Fibroblast of upper back skin (primary cell): ENCODE data around the gene PAQR9.

ENCODE experiments used
- DNase-seq: peaks from one replicate; pipeline ENCODE4 v3.0.0-alpha.2; 2013

Gene PAQR9

GRCh38 chr3:142981108-142981507 is 17.6 kb upstream of the PAQR9 start:
- DNase-seq = no peak

- no peak for DNase-seq
Observed at GRCh38 chr3:142977399-142977728, 13.9 kb upstream of the PAQR9 start.

GRCh38 chr3:142976621-142977398 is 13.3 kb upstream of the PAQR9 start:
- peak; percentile 90 for DNase-seq

- DNase-seq = no peak
Observed at GRCh38 chr3:142975316-142975995, 12.0 kb upstream of the PAQR9 start.

- DNase-seq = no peak
Observed at GRCh38 chr3:142973217-142974009, 9.9 kb upstream of the PAQR9 start.

- no peak for DNase-seq
Observed at GRCh38 chr3:142972092-142972753, 8.7 kb upstream of the PAQR9 start.

- DNase-seq = no peak
Observed at GRCh38 chr3:142971431-142971830, 8.0 kb upstream of the PAQR9 start.

- DNase-seq = no peak
Observed at GRCh38 chr3:142968319-142969025, 5.0 kb upstream of the PAQR9 start.

- DNase-seq = no peak
Observed at GRCh38 chr3:142966808-142967207, 3.3 kb upstream of the PAQR9 start.

- no peak for DNase-seq
Observed at GRCh38 chr3:142965581-142965980, 2.1 kb upstream of the PAQR9 start.

GRCh38 chr3:142963234-142963515 is 299 bp downstream of the PAQR9 start:
- no peak for DNase-seq

- DNase-seq = no peak
Observed at GRCh38 chr3:142962520-142963233, 797 bp downstream of the PAQR9 start.

GRCh38 chr3:142962175-142962519 is 1.3 kb downstream of the PAQR9 start:
- DNase-seq = no peak

GRCh38 chr3:142961539-142961938 is 1.9 kb downstream of the PAQR9 start:
- DNase-seq = no peak

- no peak for DNase-seq
Observed at GRCh38 chr3:142960322-142960850, 3.1 kb downstream of the PAQR9 start.

- no peak for DNase-seq
Observed at GRCh38 chr3:142958707-142959106, 4.8 kb downstream of the PAQR9 start.

- DNase-seq = no peak
Observed at GRCh38 chr3:142953443-142953842, 10.0 kb downstream of the PAQR9 start.

- no peak for DNase-seq
Observed at GRCh38 chr3:142952272-142953193, 10.9 kb downstream of the PAQR9 start.

GRCh38 chr3:142951794-142952193 is 11.7 kb downstream of the PAQR9 start:
- no peak for DNase-seq

GRCh38 chr3:142950972-142951371 is 12.5 kb downstream of the PAQR9 start:
- no peak for DNase-seq
